Activated B cell treated with CpG ODN at 0.5 μM for 24 hours (primary cell): ENCODE data around the gene MORC3. TPM values are rescaled to one million over a fixed set of nuclear protein-coding genes. Genes with fewer than 3 reads are reported as not detected.
"Not testable (repeated sequence)": the region's sequence is repeated elsewhere in the genome, so short reads cannot be mapped to it uniquely, and the experiment has no call there.

Experiments used
- ATAC-seq: fragments of 200-7000 bp; cut with Tn5 transposase; one replicate; pipeline ENCODE4 v1.10.0; 2021; ENCODE audit warnings: low read depth, mild to moderate bottlenecking, moderate library complexity
- CTCF ChIA-PET: fragments of 350-600 bp; sonication (Branson Sonifier 250); formaldehyde crosslinking; loops from one replicate; lab custom pipeline; 2021; ENCODE audit warnings: antibody characterized with exemption; lab: Charles Lee
- POLR2A ChIA-PET: fragments of 350-600 bp; sonication (Branson Sonifier 250); formaldehyde crosslinking; loops from one replicate; lab custom pipeline; 2021; ENCODE audit warnings: antibody characterized with exemption; lab: Charles Lee
- DNase-seq: peaks from one replicate; pipeline ENCODE4 v3.0.0; 2022
- H3K27ac Mint-ChIP-seq: one replicate; pipeline ENCODE4 v1.8.0; 2020; ENCODE audit warnings: mixed read lengths
- H3K27me3 Mint-ChIP-seq: one replicate; pipeline ENCODE4 v1.8.0; 2021; ENCODE audit warnings: mixed read lengths
- H3K36me3 Mint-ChIP-seq: one replicate; pipeline ENCODE4 v1.8.0; 2021; ENCODE audit warnings: low read depth, mixed read lengths
- H3K4me1 Mint-ChIP-seq: one replicate; pipeline ENCODE4 v1.8.0; 2021; ENCODE audit warnings: mixed read lengths
- H3K4me3 Mint-ChIP-seq: one replicate; pipeline ENCODE4 v1.8.0; 2020; ENCODE audit warnings: mild to moderate bottlenecking, mixed read lengths
- H3K9me3 Mint-ChIP-seq: one replicate; pipeline ENCODE4 v1.8.0; 2020; ENCODE audit warnings: mixed read lengths
- CTCF ChIP-seq: fragments of 200-600 bp; IDR thresholded peaks from one replicate; pipeline ENCODE4 v1.8.0; 2022; ENCODE audit warnings: antibody characterized with exemption, mild to moderate bottlenecking
- intact Hi-C: fragments of 100-400 bp; cut with micrococcal nuclease; formaldehyde crosslinking; loops from one replicate; pipeline ENCODE4 v1.15.1; 2024
- total RNA-seq: library from RNA; stranded (reverse); gene quantifications from 2 replicates; pipeline ENCODE4 v1.2.3, GENCODE V29; 2022

Gene MORC3
- 55.4 and 65.6 TPM in 2 replicates for total RNA-seq

- ATAC-seq = peak; percentile 88
- TF ChIP-seq CTCF = no peak
- peaks cover 50% of the 10 kb centered on the region for H3K4me1 Mint-ChIP-seq
- H3K27ac Mint-ChIP-seq = peak within 1 kb of the TSS; percentile 97
- no peaks in the 10 kb centered on the region for H3K27me3 Mint-ChIP-seq
- peaks cover 5% of the 10 kb centered on the region for H3K9me3 Mint-ChIP-seq
- ChIA-PET POLR2A (interaction anchor here (0.6 to 7.0 kb wide), 38 partner anchors 8 to 1430 kb away, joined by 3 to 333 read pairs (median 6); partner anchors contain the start of genes CBR3, CHAF1B, DOP1B and DYRK1A), CTCF (interaction anchor here (0.5 to 2.9 kb wide), 14 partner anchors 10 to 207 kb away, joined by 3 to 21 read pairs (median 3); no protein-coding TSS in a partner anchor)
- H3K4me3 Mint-ChIP-seq = peak within 1 kb of the TSS; percentile 97
- peak; percentile 98 for DNase-seq
- intact Hi-C loops = loop anchor here (1.0 kb wide), 7 partner anchors 10 to 164 kb away; partner anchors contain the start of gene DOP1B
- peaks cover 35% of the 10 kb centered on the region for H3K36me3 Mint-ChIP-seq
Observed at GRCh38 chr21:36319767-36320420, at the start of gene MORC3. MORC3 (plus strand) TSS chr21:36320197; CDS start chr21:36320265, 68 bp downstream.

- CTCF ChIA-PET, intact Hi-C loops, H3K4me1 Mint-ChIP-seq, H3K4me3 Mint-ChIP-seq, ATAC-seq, DNase-seq, H3K27me3 Mint-ChIP-seq, H3K9me3 Mint-ChIP-seq, H3K27ac Mint-ChIP-seq: not testable (repeated sequence)
- POLR2A ChIA-PET = interaction anchor here (1.0 kb wide), 1 partner anchor 29 kb away, joined by 5 read pairs; no protein-coding TSS in a partner anchor
- H3K36me3 Mint-ChIP-seq = peaks cover 72% of the 10 kb centered on the region
Observed at GRCh38 chr21:36270786-36271695, 49.0 kb upstream of the MORC3 start.

GRCh38 chr21:36274128-36274527 is 45.9 kb upstream of the MORC3 start:
- H3K9me3 Mint-ChIP-seq = no peaks in the 10 kb centered on the region
- H3K36me3 Mint-ChIP-seq = peaks cover 71% of the 10 kb centered on the region
- DNase-seq = no peak
- no peak for ATAC-seq
- no peak for TF ChIP-seq CTCF
- ChIA-PET POLR2A (no interaction called here), CTCF (no interaction called here)
- no peak overlapping the region for H3K4me3 Mint-ChIP-seq
- intact Hi-C loops = no loop called here
- no peaks in the 10 kb centered on the region for H3K4me1 Mint-ChIP-seq
- H3K27me3 Mint-ChIP-seq = no peaks in the 10 kb centered on the region
- H3K27ac Mint-ChIP-seq = peak overlapping the region; percentile 47

- ATAC-seq (no peak), DNase-seq (no peak)
- no peaks in the 10 kb centered on the region for H3K27me3 Mint-ChIP-seq
- H3K9me3 Mint-ChIP-seq = no peaks in the 10 kb centered on the region
- intact Hi-C loops = no loop called here
- ChIA-PET CTCF (no interaction called here), POLR2A (interaction anchor here (0.6 to 10.6 kb wide), 5 partner anchors 22 to 63 kb away, joined by 3 to 111 read pairs (median 4); partner anchors contain the start of gene MORC3)
- H3K36me3 Mint-ChIP-seq = peaks cover 66% of the 10 kb centered on the region
- no peak overlapping the region for H3K4me3 Mint-ChIP-seq
- peak overlapping the region; percentile 63 for H3K27ac Mint-ChIP-seq
- no peak for TF ChIP-seq CTCF
- H3K4me1 Mint-ChIP-seq = peaks cover 20% of the 10 kb centered on the region
Observed at GRCh38 chr21:36282568-36283230, 37.3 kb upstream of the MORC3 start.

- intact Hi-C loops, DNase-seq, H3K27me3 Mint-ChIP-seq, CTCF ChIA-PET, H3K9me3 Mint-ChIP-seq, ATAC-seq, H3K4me3 Mint-ChIP-seq, H3K27ac Mint-ChIP-seq: not testable (repeated sequence)
- POLR2A ChIA-PET = interaction anchor here (0.7 to 10.6 kb wide), 3 partner anchors 21 to 48 kb away, joined by 3 to 111 read pairs (median 5); partner anchors contain the start of gene MORC3
- peaks cover 66% of the 10 kb centered on the region for H3K36me3 Mint-ChIP-seq
- H3K4me1 Mint-ChIP-seq = peaks cover 22% of the 10 kb centered on the region
Observed at GRCh38 chr21:36283231-36283622, 36.8 kb upstream of the MORC3 start.
